ENCODE data around the gene FBXW10. TPM values are rescaled to one million over a fixed set of nuclear protein-coding genes. Genes with fewer than 3 reads are reported as not detected.
"Not testable (repeated sequence)": the region's sequence is repeated elsewhere in the genome, so short reads cannot be mapped to it uniquely, and the experiment has no call there.

The FBXW10 gene
- total RNA-seq, 4 donors from 2014 or later = 0.09 to 0.19 TPM; not detected in 2

- H3K27ac ChIP-seq; intact Hi-C loops (cut with DNase I); H3K4me3 ChIP-seq; DNase-seq; H3K27me3 ChIP-seq; H3K4me1 ChIP-seq; H3K9me3 ChIP-seq: not testable (repeated sequence)
- 17% methylated on average over 1 of the region's 1 CpG; no CpG with 5 or more reads in 1 of the 2 donors for WGBS, 2 donors
- H3K36me3 ChIP-seq = peaks cover 0 to 29% (median 0%) of the 10 kb centered on the region in 3 donors
- TF ChIP-seq, protein P1, sequence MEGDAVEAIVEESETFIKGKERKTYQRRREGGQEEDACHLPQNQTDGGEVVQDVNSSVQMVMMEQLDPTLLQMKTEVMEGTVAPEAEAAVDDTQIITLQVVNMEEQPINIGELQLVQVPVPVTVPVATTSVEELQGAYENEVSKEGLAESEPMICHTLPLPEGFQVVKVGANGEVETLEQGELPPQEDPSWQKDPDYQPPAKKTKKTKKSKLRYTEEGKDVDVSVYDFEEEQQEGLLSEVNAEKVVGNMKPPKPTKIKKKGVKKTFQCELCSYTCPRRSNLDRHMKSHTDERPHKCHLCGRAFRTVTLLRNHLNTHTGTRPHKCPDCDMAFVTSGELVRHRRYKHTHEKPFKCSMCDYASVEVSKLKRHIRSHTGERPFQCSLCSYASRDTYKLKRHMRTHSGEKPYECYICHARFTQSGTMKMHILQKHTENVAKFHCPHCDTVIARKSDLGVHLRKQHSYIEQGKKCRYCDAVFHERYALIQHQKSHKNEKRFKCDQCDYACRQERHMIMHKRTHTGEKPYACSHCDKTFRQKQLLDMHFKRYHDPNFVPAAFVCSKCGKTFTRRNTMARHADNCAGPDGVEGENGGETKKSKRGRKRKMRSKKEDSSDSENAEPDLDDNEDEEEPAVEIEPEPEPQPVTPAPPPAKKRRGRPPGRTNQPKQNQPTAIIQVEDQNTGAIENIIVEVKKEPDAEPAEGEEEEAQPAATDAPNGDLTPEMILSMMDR (IDR thresholded peaks at IDR 0.05) = peak in 1 of 6 experiments; percentile 6
These were observed 47.5 kb downstream of the FBXW10 start for GRCh38 chr17:18791402-18791801.

- H3K9me3 ChIP-seq; H3K4me1 ChIP-seq; H3K27ac ChIP-seq; DNase-seq; H3K27me3 ChIP-seq; H3K4me3 ChIP-seq; intact Hi-C loops (cut with DNase I): not testable (repeated sequence)
- peaks cover 0 to 52% (median 0%) of the 10 kb centered on the region in 3 donors for H3K36me3 ChIP-seq
- 67 to 71% methylated on average over 3 of the region's 4 CpGs for whole genome bisulfite sequencing, 2 donors
These were observed 51.0 kb downstream of the FBXW10 start for GRCh38 chr17:18794841-18795240.

GRCh38 chr17:18796887-18797286, 53.0 kb downstream of the FBXW10 start:
- H3K27me3 ChIP-seq; H3K4me3 ChIP-seq; H3K4me1 ChIP-seq; DNase-seq; H3K9me3 ChIP-seq; H3K27ac ChIP-seq; intact Hi-C loops (cut with DNase I): not testable (repeated sequence)
- peaks cover 0 to 69% (median 2%) of the 10 kb centered on the region in 3 donors for H3K36me3 ChIP-seq

- H3K9me3 ChIP-seq; H3K4me3 ChIP-seq; H3K27ac ChIP-seq; H3K4me1 ChIP-seq; DNase-seq; H3K27me3 ChIP-seq; intact Hi-C loops (cut with DNase I): not testable (repeated sequence)
- H3K36me3 ChIP-seq = peaks cover 0 to 77% (median 8%) of the 10 kb centered on the region in 3 donors
- WGBS, 2 donors = 70 to 83% methylated on average over 5 to 6 of the region's 7 CpGs
These were observed 59.8 kb downstream of the FBXW10 start for GRCh38 chr17:18803458-18804245.

DNA sequence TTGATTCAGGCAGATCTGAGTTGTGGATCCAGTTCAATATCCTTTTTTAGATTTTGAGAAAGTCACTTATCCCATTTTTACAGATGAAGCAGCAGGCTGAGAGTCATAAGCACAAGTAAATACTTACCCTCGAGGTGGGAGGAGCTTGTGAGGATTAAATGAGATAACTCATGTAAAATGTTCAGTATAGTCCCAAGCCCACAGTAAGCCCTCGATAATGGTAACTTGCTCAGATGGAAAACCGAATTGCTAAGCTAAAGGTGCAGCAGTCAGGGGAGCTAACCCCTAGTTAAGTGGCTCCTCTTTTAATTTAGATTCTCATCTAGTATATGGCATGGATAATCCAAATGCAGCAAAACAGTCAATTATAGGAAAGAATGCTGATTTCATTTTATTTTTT, 72.1 kb downstream of the FBXW10 start:
- H3K9me3 ChIP-seq; H3K4me3 ChIP-seq; H3K27me3 ChIP-seq; H3K36me3 ChIP-seq; H3K4me1 ChIP-seq; DNase-seq; H3K27ac ChIP-seq; intact Hi-C loops (cut with DNase I): not testable (repeated sequence)
- 43 to 49% methylated on average over 3 of the region's 3 CpGs for WGBS, 2 donors

- TF ChIP-seq, protein P1 (IDR thresholded peaks at IDR 0.05) = peak; percentile 30 to 68 (median 56)
- H3K27ac ChIP-seq; DNase-seq; H3K36me3 ChIP-seq; H3K27me3 ChIP-seq; H3K9me3 ChIP-seq; intact Hi-C loops (cut with DNase I); H3K4me3 ChIP-seq; H3K4me1 ChIP-seq: not testable (repeated sequence)
- WGBS, 2 donors = 34 to 41% methylated on average over 7 to 8 of the region's 9 CpGs
These were observed 72.9 kb downstream of the FBXW10 start for GRCh38 chr17:18816489-18817371.

DNA sequence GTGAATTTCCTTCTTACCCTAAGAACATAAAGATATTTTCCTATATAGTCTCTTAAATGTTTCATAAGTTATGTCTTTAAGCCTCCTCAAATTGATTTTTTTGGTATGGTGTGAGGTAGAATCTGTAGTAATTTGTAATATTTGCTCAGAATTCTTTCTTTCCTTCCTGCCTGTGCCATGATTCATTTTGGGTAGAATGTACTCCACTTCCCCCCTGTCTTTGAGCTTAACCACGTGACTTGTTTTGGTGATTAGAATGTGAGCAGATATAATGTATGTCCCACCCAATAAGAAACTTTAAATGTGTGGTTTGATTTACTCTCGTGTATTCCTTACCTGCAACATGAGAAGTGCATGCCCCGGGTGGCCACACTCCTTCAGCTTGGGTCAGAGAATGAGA, 77.6 kb downstream of the FBXW10 start:
- DNase-seq; H3K4me1 ChIP-seq; intact Hi-C loops (cut with DNase I); H3K27ac ChIP-seq; H3K9me3 ChIP-seq; H3K4me3 ChIP-seq; H3K27me3 ChIP-seq; H3K36me3 ChIP-seq: not testable (repeated sequence)
- WGBS, 2 donors = 22 to 53% methylated on average over 1 to 2 of the region's 3 CpGs

DNA sequence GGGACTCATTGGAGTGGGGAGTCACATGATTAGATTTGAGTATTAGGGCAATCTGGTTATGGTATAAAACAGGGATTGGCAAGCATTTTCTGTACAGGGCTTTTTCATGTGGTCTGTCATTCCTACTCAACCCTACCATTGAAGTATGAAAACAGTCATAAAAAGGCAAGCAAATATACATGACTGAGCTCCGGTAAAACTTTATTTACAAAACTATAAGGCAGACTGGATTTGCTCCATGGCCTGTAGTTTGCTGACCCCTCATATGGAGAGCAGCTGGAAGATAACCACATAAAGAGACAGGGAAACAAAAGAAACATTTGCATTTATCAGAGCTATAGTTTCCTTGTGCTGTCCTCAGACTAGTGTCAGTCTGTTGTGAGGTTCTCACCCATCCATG, 83.8 kb downstream of the FBXW10 start:
- H3K4me3 ChIP-seq; H3K4me1 ChIP-seq; H3K9me3 ChIP-seq; DNase-seq; H3K36me3 ChIP-seq; H3K27ac ChIP-seq; H3K27me3 ChIP-seq; intact Hi-C loops (cut with DNase I): not testable (repeated sequence)
- no CpG with 5 or more reads among the region's 1 CpG for WGBS, 2 donors
